H1 (cell line): ENCODE measurements around the gene CLEC16A.

Experiments
- CTCF ChIP-seq, 3 experiments: IDR thresholded peaks; 1 replicate in 2 of 3; 2 replicates in 1 of 3; pipeline versions ENCODE4 v1.5.1 to v1.6.1; 2011; ENCODE audit warnings: low read length in 3 of 3, mild to moderate bottlenecking in 3 of 3, inconsistent platforms in 2 of 3, low read depth in 1 of 3, moderate library complexity in 1 of 3; ENCODE audit not compliant: insufficient read depth in 1 of 3; ENCODE audit errors: control extremely low read depth in 1 of 3
- EZH2 ChIP-seq: fragments of 200-600 bp; sonication (generic); IDR thresholded peaks from 2 replicates; pipeline ENCODE4 v1.7.1; 2012; ENCODE audit warnings: low read depth, mild to moderate bottlenecking, moderate library complexity, low read length, inconsistent platforms; ENCODE audit not compliant: severe bottlenecking
- POLR2A ChIP-seq, 2 experiments: IDR thresholded peaks; 1 replicate in 1 of 2; 2 replicates in 1 of 2; pipeline ENCODE4 v1.6.1; 2011; ENCODE audit warnings: low read depth in 2 of 2, low read length in 2 of 2, mild to moderate bottlenecking in 2 of 2; ENCODE audit errors: control extremely low read depth in 1 of 2
- POLR2AphosphoS5 ChIP-seq: IDR thresholded peaks from 2 replicates; pipeline ENCODE4 v1.6.1; 2011; ENCODE audit warnings: low read depth, low read length

DNA sequence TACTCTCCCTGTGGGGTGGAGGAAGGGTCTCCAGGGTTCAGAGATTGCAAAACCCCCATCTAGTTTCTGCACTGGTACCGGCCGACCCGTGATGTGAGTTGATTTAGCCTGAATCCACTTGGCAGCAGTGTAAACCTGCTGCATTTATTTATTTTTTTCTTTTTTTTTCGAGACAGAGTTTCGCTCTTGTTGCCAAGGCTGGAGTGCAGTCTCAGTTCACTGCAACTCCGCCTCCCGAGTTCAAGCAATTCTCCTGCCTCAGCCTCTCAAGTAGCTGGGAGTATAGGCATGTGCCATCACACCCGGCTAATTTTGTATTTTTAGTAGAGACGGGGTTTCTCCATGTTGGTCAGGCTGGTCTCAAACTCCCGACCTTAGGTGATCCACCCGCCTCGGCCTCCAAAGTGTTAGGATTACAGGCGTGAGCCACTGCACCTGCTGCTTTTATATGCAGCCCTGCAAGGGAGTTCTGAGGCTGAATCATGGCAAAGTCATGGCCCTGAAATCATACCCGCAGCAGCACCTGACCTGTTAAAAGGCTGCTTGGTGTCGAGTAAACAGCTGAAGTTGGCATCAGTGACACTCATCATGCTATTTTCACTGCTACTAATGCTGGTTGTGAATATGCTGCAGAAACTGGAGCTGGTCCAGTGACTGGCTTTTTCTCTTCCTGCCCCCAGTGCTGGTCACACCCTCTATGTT is 23.5 kb upstream of the CLEC16A start:
- no peak for TF ChIP-seq CTCF (IDR thresholded peaks at IDR 0.05; ENCODE audit: control extremely low read depth in 1 of 3, insufficient read depth in 1 of 3, low read depth in 1 of 3, low read length in 3 of 3)
- no peak for TF ChIP-seq EZH2
- TF ChIP-seq POLR2AphosphoS5 = no peak
- TF ChIP-seq POLR2A (IDR thresholded peaks at IDR 0.05; ENCODE audit: control extremely low read depth in 1 of 2, low read depth in 2 of 2, low read length in 2 of 2) = no peak
